ENCODE measurements around the gene ZNF236.
A peak's percentile ranks its signal among the peaks of the same experiment; 100 is the strongest.
"Not testable (repeated sequence)": the region's sequence is repeated elsewhere in the genome, so short reads cannot be mapped to it uniquely, and the experiment has no call there.

ZNF236 gene

GRCh38 chr18:76932026-76932819 lies 109.9 kb downstream of the ZNF236 start:
- H3K4me3 ChIP-seq (ENCODE audit: low read depth, low read length) = no peak overlapping the region
- DNase-seq (ENCODE audit: low read depth) = peak; percentile 71

GRCh38 chr18:76935722-76936337 lies 113.5 kb downstream of the ZNF236 start:
- no peak overlapping the region for H3K4me3 ChIP-seq (ENCODE audit: low read depth, low read length)
- DNase-seq (ENCODE audit: low read depth) = no peak

GRCh38 chr18:76936877-76937276 lies 114.5 kb downstream of the ZNF236 start:
- no peak for DNase-seq (ENCODE audit: low read depth)
- H3K4me3 ChIP-seq (ENCODE audit: low read depth, low read length) = no peak overlapping the region

- H3K4me3 ChIP-seq (ENCODE audit: low read depth, low read length) = no peak overlapping the region
- DNase-seq (ENCODE audit: low read depth) = no peak
These were observed 115.2 kb downstream of the ZNF236 start for GRCh38 chr18:76937597-76937996.

GRCh38 chr18:76938619-76939018 lies 116.3 kb downstream of the ZNF236 start:
- H3K4me3 ChIP-seq (ENCODE audit: low read depth, low read length) = no peak overlapping the region
- DNase-seq (ENCODE audit: low read depth) = no peak

GRCh38 chr18:76941284-76941683 lies 118.9 kb downstream of the ZNF236 start:
- no peak for DNase-seq (ENCODE audit: low read depth)

GRCh38 chr18:76943542-76944339 lies 121.4 kb downstream of the ZNF236 start:
- DNase-seq (ENCODE audit: low read depth) = peak; percentile 95
- H3K4me3 ChIP-seq (ENCODE audit: low read depth, low read length) = no peak overlapping the region

More at GRCh38 chr18:76941284-76941683, 118.9 kb downstream of the ZNF236 start:
- H3K4me3 ChIP-seq (ENCODE audit: low read depth, low read length) = no peak overlapping the region

- DNase-seq (ENCODE audit: low read depth); H3K4me3 ChIP-seq (ENCODE audit: low read depth, low read length): not testable (repeated sequence)
These were observed 122.0 kb downstream of the ZNF236 start for GRCh38 chr18:76944346-76944745.

- no peak for DNase-seq (ENCODE audit: low read depth)
These were observed 126.0 kb downstream of the ZNF236 start for GRCh38 chr18:76948345-76948744.

GRCh38 chr18:76951456-76952247 lies 129.3 kb downstream of the ZNF236 start:
- no peak overlapping the region for H3K4me3 ChIP-seq (ENCODE audit: low read depth, low read length)
- DNase-seq (ENCODE audit: low read depth) = no peak

More at GRCh38 chr18:76948345-76948744, 126.0 kb downstream of the ZNF236 start:
- H3K4me3 ChIP-seq (ENCODE audit: low read depth, low read length) = no peak overlapping the region

- H3K4me3 ChIP-seq (ENCODE audit: low read depth, low read length) = no peak overlapping the region
- no peak for DNase-seq (ENCODE audit: low read depth)
These were observed 130.4 kb downstream of the ZNF236 start for GRCh38 chr18:76952747-76953146.

- no peak overlapping the region for H3K4me3 ChIP-seq (ENCODE audit: low read depth, low read length)
- no peak for DNase-seq (ENCODE audit: low read depth)
These were observed 130.8 kb downstream of the ZNF236 start for GRCh38 chr18:76953156-76953555.

- H3K4me3 ChIP-seq (ENCODE audit: low read depth, low read length) = no peak overlapping the region
- DNase-seq (ENCODE audit: low read depth) = no peak
These were observed 131.4 kb downstream of the ZNF236 start for GRCh38 chr18:76953583-76954233.

- no peak overlapping the region for H3K4me3 ChIP-seq (ENCODE audit: low read depth, low read length)
- DNase-seq (ENCODE audit: low read depth) = no peak
These were observed 133.3 kb downstream of the ZNF236 start for GRCh38 chr18:76955524-76956170.

GRCh38 chr18:76956648-76957047 lies 134.3 kb downstream of the ZNF236 start:
- H3K4me3 ChIP-seq (ENCODE audit: low read depth, low read length) = no peak overlapping the region
- DNase-seq (ENCODE audit: low read depth) = no peak

GRCh38 chr18:76957384-76958355 lies 135.3 kb downstream of the ZNF236 start:
- H3K4me3 ChIP-seq (ENCODE audit: low read depth, low read length) = no peak overlapping the region
- DNase-seq (ENCODE audit: low read depth) = no peak

GRCh38 chr18:76958692-76959341 lies 136.5 kb downstream of the ZNF236 start:
- no peak overlapping the region for H3K4me3 ChIP-seq (ENCODE audit: low read depth, low read length)
- no peak for DNase-seq (ENCODE audit: low read depth)
